CD4-positive, alpha-beta memory T cell (primary cell): ENCODE measurements around the gene MRPS35. TPM values are rescaled to one million over a fixed set of nuclear protein-coding genes. Genes with fewer than 3 reads are reported as not detected.
A peak's percentile ranks its signal among the peaks of the same experiment; 100 is the strongest.

Source experiments
- CTCF ChIA-PET: fragments of 350-600 bp; sonication (Branson Sonifier 250); formaldehyde crosslinking; loops from one replicate; lab custom pipeline; 2021; ENCODE audit warnings: inconsistent platforms; ENCODE audit not compliant: partially characterized antibody; lab: Charles Lee
- POLR2A ChIA-PET: fragments of 350-600 bp; sonication (Branson Sonifier 250); formaldehyde crosslinking; loops from one replicate; lab custom pipeline; 2021; ENCODE audit not compliant: partially characterized antibody; lab: Charles Lee
- DNase-seq, 5 donors: peaks; one replicate each; pipeline versions ENCODE4 v3.0.0 to v3.0.0-alpha.2; 2020 to 2022; ENCODE audit warnings: mixed read lengths in 1 of 5
- H3K27ac ChIP-seq: one replicate; pipeline ENCODE4 v1.7.0; 2013; ENCODE audit warnings: low read depth, low read length
- H3K27me3 ChIP-seq: 2 replicates; pipeline ENCODE4 v1.7.0; 2013; ENCODE audit warnings: mild to moderate bottlenecking, low read length, moderate library complexity; ENCODE audit not compliant: insufficient read depth
- H3K36me3 ChIP-seq: 2 replicates; pipeline ENCODE4 v1.7.0; 2013; ENCODE audit warnings: mild to moderate bottlenecking, low read length, moderate library complexity; ENCODE audit not compliant: insufficient read depth
- H3K4me1 ChIP-seq: 2 replicates; pipeline ENCODE4 v1.7.0; 2013; ENCODE audit warnings: mild to moderate bottlenecking, low read length, moderate library complexity; ENCODE audit not compliant: insufficient read depth
- H3K4me3 ChIP-seq, 2 donors: one replicate each; pipeline ENCODE4 v1.7.0; 2013; ENCODE audit warnings: low read length in 2 of 2, mild to moderate bottlenecking in 1 of 2
- H3K9me3 ChIP-seq, 2 donors: one replicate each; pipeline ENCODE4 v1.7.0; 2013; ENCODE audit warnings: low read length in 2 of 2, control low read depth in 1 of 2; ENCODE audit not compliant: control insufficient read depth in 1 of 2
- H3K27ac Mint-ChIP-seq, 7 donors: one replicate each; pipeline ENCODE4 v1.8.0; 2020 to 2021; ENCODE audit warnings: mixed read lengths in 7 of 7, mild to moderate bottlenecking in 6 of 7, inconsistent platforms in 3 of 7, moderate library complexity in 3 of 7
- H3K27me3 Mint-ChIP-seq, 2 donors: one replicate each; pipeline ENCODE4 v1.8.0; 2020 to 2021; ENCODE audit warnings: mixed read lengths in 2 of 2
- H3K36me3 Mint-ChIP-seq, 2 donors: one replicate each; pipeline ENCODE4 v1.8.0; 2020 to 2021; ENCODE audit warnings: mixed read lengths in 2 of 2, inconsistent platforms in 1 of 2, mild to moderate bottlenecking in 1 of 2
- H3K4me1 Mint-ChIP-seq, 4 donors: one replicate each; pipeline ENCODE4 v1.8.0; 2020 to 2021; ENCODE audit warnings: mixed read lengths in 4 of 4, mild to moderate bottlenecking in 1 of 4
- H3K4me3 Mint-ChIP-seq, 8 donors: one replicate each; pipeline ENCODE4 v1.8.0; 2020 to 2021; ENCODE audit warnings: mixed read lengths in 8 of 8, mild to moderate bottlenecking in 7 of 8, moderate library complexity in 6 of 8, inconsistent platforms in 3 of 8
- H3K9me3 Mint-ChIP-seq, 8 donors: one replicate each; pipeline ENCODE4 v1.8.0; 2020 to 2021; ENCODE audit warnings: mixed read lengths in 8 of 8, mild to moderate bottlenecking in 5 of 8, inconsistent platforms in 3 of 8, moderate library complexity in 1 of 8
- intact Hi-C: fragments of 100-400 bp; cut with micrococcal nuclease; formaldehyde crosslinking; loops from one replicate; pipeline ENCODE4 v1.15.1; 2023
- polyA plus RNA-seq, 2 donors: library from polyadenylated mRNA; unstranded; fragments of 300-500 nt; fragmentation: Illumina TruSeq; gene quantifications; one replicate each; pipeline ENCODE4 v1.2.3, GENCODE V29; 2021
- total RNA-seq, 2 experiments: library from RNA; stranded (reverse); gene quantifications; one replicate each; pipeline ENCODE4 v1.2.3, GENCODE V29; 2021

Gene MRPS35
- total and polyA plus RNA-seq, 4 experiments from 2014 or later: 20.3 to 69.8 (median 41.2) TPM

DNA sequence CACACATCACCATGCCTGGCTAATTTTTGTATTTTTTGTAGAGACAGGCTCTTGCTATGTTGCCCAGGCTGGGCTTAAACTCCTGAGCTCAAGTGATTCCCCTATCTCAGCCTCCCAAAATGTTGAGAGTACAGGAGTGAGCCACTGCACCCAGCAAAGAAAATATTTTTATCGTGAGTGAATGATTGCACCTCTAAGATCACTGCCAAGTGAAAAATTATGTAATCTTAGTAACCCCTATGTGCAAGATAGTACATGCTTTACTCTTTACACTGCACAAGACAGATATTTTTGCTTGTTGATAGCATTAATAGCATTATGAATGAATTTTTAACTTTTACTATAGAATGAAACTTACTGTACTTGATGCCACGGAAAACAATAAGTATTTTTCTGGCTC, 3.4 kb upstream of the MRPS35 start:
- POLR2A ChIA-PET: no interaction called here
- peaks cover 3% of the 10 kb centered on the region for H3K36me3 ChIP-seq
- peaks cover 12% of the 10 kb centered on the region for H3K4me1 ChIP-seq
- no peak overlapping the region for H3K4me3 Mint-ChIP-seq
- H3K27me3 ChIP-seq: no peaks in the 10 kb centered on the region
- no peak for DNase-seq
- H3K4me3 ChIP-seq: no peak overlapping the region
- H3K9me3 ChIP-seq: no peaks in the 10 kb centered on the region
- peaks cover 8 to 24% (median 17%) of the 10 kb centered on the region in 4 donors for H3K4me1 Mint-ChIP-seq
- H3K27ac ChIP-seq: no peak overlapping the region
- no peak overlapping the region for H3K27ac Mint-ChIP-seq
- intact Hi-C loops: loop anchor here (10.0 kb wide), 1 partner anchor 682 kb away; the partner anchor contains the start of gene MED21
- peaks cover 0 to 5% (median 0%) of the 10 kb centered on the region in 8 donors for H3K9me3 Mint-ChIP-seq
- peaks cover 0 to 17% of the 10 kb centered on the region in 2 donors for H3K36me3 Mint-ChIP-seq
- H3K27me3 Mint-ChIP-seq: peaks cover 0 to 2% of the 10 kb centered on the region in 2 donors
- CTCF ChIA-PET: interaction anchor here (1.3 to 2.3 kb wide), 3 partner anchors 9 to 273 kb away, joined by 4 to 18 read pairs (median 8); no protein-coding TSS in a partner anchor

DNA sequence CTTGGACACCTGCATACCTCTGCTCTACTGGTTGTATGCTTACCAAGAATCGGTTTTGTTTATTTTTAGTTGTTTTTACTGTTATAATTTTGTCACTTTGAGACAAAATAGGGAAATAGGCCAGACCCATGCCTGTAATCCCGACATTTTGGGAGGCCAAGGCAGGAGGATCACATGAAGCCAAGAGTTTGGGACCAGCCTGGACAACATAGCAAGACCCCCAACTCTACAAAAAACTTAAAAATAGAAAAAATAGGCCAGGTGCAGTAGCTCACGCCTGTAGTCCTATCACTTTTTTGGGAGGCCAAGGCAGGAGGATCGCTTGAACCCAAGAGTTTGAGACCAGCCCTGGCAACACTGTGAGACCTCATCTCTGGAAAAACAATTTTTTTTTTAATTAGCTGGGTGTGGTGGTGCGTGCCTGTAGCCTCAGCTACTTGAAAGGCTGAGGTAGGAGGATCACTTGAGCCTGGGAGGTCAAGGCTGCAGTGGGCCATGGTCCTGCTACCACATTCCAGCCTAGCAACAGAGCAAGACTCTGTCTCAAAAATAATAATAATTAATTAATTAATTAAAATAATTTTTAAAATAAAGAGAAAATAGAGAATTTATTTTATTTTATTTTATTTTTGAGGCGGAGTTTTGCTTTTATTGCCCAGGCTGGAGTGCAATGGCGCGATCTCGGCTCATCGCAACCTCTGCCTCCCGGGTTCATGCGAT, 1.3 kb upstream of the MRPS35 start:
- POLR2A ChIA-PET: interaction anchor here (0.6 to 1.6 kb wide), 4 partner anchors 9 to 687 kb away, joined by 3 to 11 read pairs (median 4); partner anchors contain the start of genes CCDC91, KLHL42, MANSC4 and MED21
- no peaks in the 10 kb centered on the region for H3K27me3 ChIP-seq
- H3K36me3 Mint-ChIP-seq: peaks cover 0 to 24% of the 10 kb centered on the region in 2 donors
- DNase-seq: no peak
- H3K27ac ChIP-seq: no peak overlapping the region
- intact Hi-C loops: loop anchor here (10.0 kb wide), 1 partner anchor 685 kb away; the partner anchor contains the start of gene MED21
- H3K4me3 Mint-ChIP-seq: peak overlapping the region in 6 of 8 donors; percentile 4 to 100 (median 98)
- CTCF ChIA-PET: interaction anchor here (0.8 to 1.3 kb wide), 3 partner anchors 8 to 276 kb away, joined by 3 to 4 read pairs (median 3); no protein-coding TSS in a partner anchor
- peaks cover 3% of the 10 kb centered on the region for H3K36me3 ChIP-seq
- H3K27me3 Mint-ChIP-seq: no peaks in the 10 kb centered on the region
- no peaks in the 10 kb centered on the region for H3K9me3 ChIP-seq
- peaks cover 15 to 40% (median 28%) of the 10 kb centered on the region in 4 donors for H3K4me1 Mint-ChIP-seq
- H3K27ac Mint-ChIP-seq: peak overlapping the region in 3 of 7 donors; percentile 30 to 99 (median 97)
- peak overlapping the region in 1 of 2 donors; percentile 78 for H3K4me3 ChIP-seq
- H3K9me3 Mint-ChIP-seq: peaks cover 0 to 5% (median 0%) of the 10 kb centered on the region in 8 donors
- peaks cover 25% of the 10 kb centered on the region for H3K4me1 ChIP-seq

DNA sequence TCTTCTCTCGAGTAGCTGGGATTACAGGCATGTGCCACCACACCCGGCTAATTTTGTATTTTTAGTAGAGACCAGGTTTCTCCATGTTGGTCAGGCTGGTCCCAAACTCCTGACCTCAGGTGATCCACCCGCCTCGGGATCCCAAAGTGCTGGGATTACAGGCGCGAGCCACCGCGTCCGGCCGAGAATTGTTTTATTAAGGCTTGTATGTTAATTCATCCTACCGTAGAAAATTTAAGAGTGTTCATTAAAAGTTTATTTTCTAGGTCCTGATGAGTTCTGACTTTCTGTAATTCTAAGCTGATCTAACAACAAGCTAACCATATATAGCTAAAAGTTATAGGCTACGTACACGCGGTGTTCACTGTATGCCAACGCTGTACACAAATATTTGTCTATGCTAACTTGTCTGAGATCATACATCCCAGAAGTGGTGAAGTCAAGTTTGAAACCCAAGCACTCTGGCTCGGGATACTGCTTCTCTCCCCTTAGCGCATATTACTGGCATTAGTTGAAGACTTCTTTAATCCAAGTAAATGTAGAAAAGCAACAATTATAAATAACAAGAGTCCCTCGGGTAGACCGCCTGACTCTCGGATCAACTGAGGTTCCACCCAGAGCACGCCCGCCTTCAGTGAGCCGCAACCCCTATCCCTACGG, 570 bp upstream of the MRPS35 start:
- CTCF ChIA-PET: interaction anchor here (1.1 to 1.3 kb wide), 2 partner anchors 9 to 276 kb away, joined by 3 to 4 read pairs; no protein-coding TSS in a partner anchor
- H3K4me3 Mint-ChIP-seq: peak overlapping the region; percentile 92 to 100 (median 98)
- no peaks in the 10 kb centered on the region for H3K9me3 ChIP-seq
- peak overlapping the region; percentile 70 for H3K27ac ChIP-seq
- peaks cover 3% of the 10 kb centered on the region for H3K36me3 ChIP-seq
- peak overlapping the region; percentile 90 to 99 (median 97) for H3K27ac Mint-ChIP-seq
- DNase-seq: no peak
- peaks cover 4 to 29% of the 10 kb centered on the region in 2 donors for H3K36me3 Mint-ChIP-seq
- POLR2A ChIA-PET: interaction anchor here (0.6 to 1.6 kb wide), 4 partner anchors 9 to 688 kb away, joined by 3 to 11 read pairs (median 4); partner anchors contain the start of genes CCDC91, KLHL42, MANSC4 and MED21
- peaks cover 0 to 5% (median 0%) of the 10 kb centered on the region in 8 donors for H3K9me3 Mint-ChIP-seq
- intact Hi-C loops: loop anchor here (1.0 to 10.0 kb wide), 6 partner anchors 71 to 771 kb away; partner anchors contain the start of genes CCDC91, FGFR1OP2, KLHL42 and MANSC4
- H3K27me3 ChIP-seq: no peaks in the 10 kb centered on the region
- peak overlapping the region; percentile 52 to 78 for H3K4me3 ChIP-seq
- peaks cover 25% of the 10 kb centered on the region for H3K4me1 ChIP-seq
- H3K27me3 Mint-ChIP-seq: no peaks in the 10 kb centered on the region
- H3K4me1 Mint-ChIP-seq: peaks cover 15 to 44% (median 29%) of the 10 kb centered on the region in 4 donors

- H3K36me3 Mint-ChIP-seq: peaks cover 4 to 31% of the 10 kb centered on the region in 2 donors
- Histone ChIP-seq H3K27me3 (no peaks in the 10 kb centered on the region), H3K27ac (peak overlapping the region; percentile 70), H3K4me3 (peak overlapping the region; percentile 52 to 78), H3K36me3 (peaks cover 3% of the 10 kb centered on the region), H3K9me3 (no peaks in the 10 kb centered on the region), H3K4me1 (peaks cover 25% of the 10 kb centered on the region)
- intact Hi-C loops: loop anchor here (2.0 kb wide), 2 partner anchors 70 to 772 kb away; partner anchors contain the start of genes FGFR1OP2, KLHL42 and MANSC4
- peak overlapping the region; percentile 92 to 100 (median 98) for H3K4me3 Mint-ChIP-seq
- peaks cover 0 to 5% (median 0%) of the 10 kb centered on the region in 8 donors for H3K9me3 Mint-ChIP-seq
- no peaks in the 10 kb centered on the region for H3K27me3 Mint-ChIP-seq
- POLR2A ChIA-PET: interaction anchor here (0.6 to 1.0 kb wide), 2 partner anchors 31 to 69 kb away, joined by 3 to 4 read pairs; partner anchors contain the start of genes KLHL42 and MANSC4
- CTCF ChIA-PET: no interaction called here
- peak in 3 of 5 donors; percentile 13 to 40 (median 18) for DNase-seq
- peaks cover 15 to 44% (median 29%) of the 10 kb centered on the region in 4 donors for H3K4me1 Mint-ChIP-seq
- peak overlapping the region; percentile 90 to 99 (median 97) for H3K27ac Mint-ChIP-seq
These were observed 668 bp downstream of the MRPS35 start for GRCh38 chr12:27711317-27711682.

DNA sequence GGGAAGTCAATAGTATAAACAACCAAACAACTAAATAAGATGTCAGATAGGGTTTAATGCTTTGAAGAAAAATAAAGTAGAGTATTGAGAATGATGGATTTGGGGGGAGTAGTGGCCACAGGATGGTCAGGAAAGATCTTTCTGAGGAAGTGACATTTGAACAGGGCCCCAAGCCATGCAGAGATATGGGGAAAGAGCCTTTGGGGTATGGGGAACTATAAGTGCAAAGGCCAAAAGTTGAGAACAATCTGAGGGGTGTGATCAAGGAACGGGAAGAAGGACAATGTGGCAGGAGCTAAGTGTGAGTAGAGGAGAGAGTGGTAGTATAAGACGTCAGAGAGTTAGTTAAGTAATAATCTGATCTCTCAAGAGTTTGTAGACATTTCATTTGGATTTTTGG, 1.3 kb downstream of the MRPS35 start:
- intact Hi-C loops: loop anchor here (2.0 kb wide), 2 partner anchors 69 to 773 kb away; partner anchors contain the start of genes FGFR1OP2, KLHL42 and MANSC4

DNA sequence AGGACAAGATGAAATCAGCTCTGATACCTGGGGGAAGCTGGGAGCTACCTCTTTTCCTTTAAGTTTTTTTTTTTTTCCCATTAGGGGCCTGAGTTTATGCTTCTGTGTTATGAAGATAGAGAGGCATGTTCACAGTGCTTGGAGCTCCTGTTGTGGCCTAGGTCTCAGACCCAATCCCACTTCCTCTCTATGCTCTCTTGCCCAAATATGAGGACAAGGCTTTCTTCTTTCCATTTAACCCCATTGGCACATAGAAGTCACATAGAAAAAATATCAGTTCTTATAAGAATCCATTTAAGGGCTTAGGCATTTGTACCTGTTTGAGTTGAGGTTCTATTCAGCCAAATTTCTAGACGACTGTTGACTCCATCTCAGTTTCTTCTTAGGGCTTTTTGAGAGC, 12.6 kb downstream of the MRPS35 start:
- Mint-ChIP-seq H3K27me3 (no peaks in the 10 kb centered on the region), H3K36me3 (peaks cover 21 to 55% of the 10 kb centered on the region in 2 donors), H3K9me3 (no peaks in the 10 kb centered on the region), H3K27ac (peak overlapping the region in 1 of 7 donors; percentile 66), H3K4me1 (peaks cover 3 to 9% (median 4%) of the 10 kb centered on the region in 4 donors), H3K4me3 (no peak overlapping the region)
- CTCF ChIA-PET: interaction anchor here (1.0 to 1.2 kb wide), 3 partner anchors 16 to 216 kb away, joined by 3 to 4 read pairs (median 4); no protein-coding TSS in a partner anchor
- Histone ChIP-seq H3K36me3 (peaks cover 15% of the 10 kb centered on the region), H3K27me3 (no peaks in the 10 kb centered on the region), H3K27ac (no peak overlapping the region), H3K4me1 (no peaks in the 10 kb centered on the region), H3K4me3 (no peak overlapping the region), H3K9me3 (no peaks in the 10 kb centered on the region)
- intact Hi-C loops: no loop called here
- POLR2A ChIA-PET: no interaction called here
- DNase-seq: no peak

More for the DNA sequence above, 1.3 kb downstream of the MRPS35 start:
- Mint-ChIP-seq H3K36me3 (peaks cover 4 to 32% of the 10 kb centered on the region in 2 donors), H3K27ac (peak overlapping the region in 6 of 7 donors; percentile 1 to 97 (median 84)), H3K9me3 (peaks cover 0 to 5% (median 0%) of the 10 kb centered on the region in 8 donors), H3K27me3 (no peaks in the 10 kb centered on the region), H3K4me3 (peak overlapping the region; percentile 52 to 100 (median 80)), H3K4me1 (peaks cover 15 to 44% (median 30%) of the 10 kb centered on the region in 4 donors)
- Histone ChIP-seq H3K27me3 (no peaks in the 10 kb centered on the region), H3K36me3 (peaks cover 3% of the 10 kb centered on the region), H3K9me3 (no peaks in the 10 kb centered on the region), H3K4me1 (peaks cover 25% of the 10 kb centered on the region), H3K4me3 (no peak overlapping the region), H3K27ac (no peak overlapping the region)
- POLR2A ChIA-PET: interaction anchor here (1.0 kb wide), 1 partner anchor 68 kb away, joined by 4 read pairs; the partner anchor contains the start of genes KLHL42 and MANSC4
- CTCF ChIA-PET: no interaction called here
- no peak for DNase-seq
